ENCODE results near the gene HAUS7.

DNA sequence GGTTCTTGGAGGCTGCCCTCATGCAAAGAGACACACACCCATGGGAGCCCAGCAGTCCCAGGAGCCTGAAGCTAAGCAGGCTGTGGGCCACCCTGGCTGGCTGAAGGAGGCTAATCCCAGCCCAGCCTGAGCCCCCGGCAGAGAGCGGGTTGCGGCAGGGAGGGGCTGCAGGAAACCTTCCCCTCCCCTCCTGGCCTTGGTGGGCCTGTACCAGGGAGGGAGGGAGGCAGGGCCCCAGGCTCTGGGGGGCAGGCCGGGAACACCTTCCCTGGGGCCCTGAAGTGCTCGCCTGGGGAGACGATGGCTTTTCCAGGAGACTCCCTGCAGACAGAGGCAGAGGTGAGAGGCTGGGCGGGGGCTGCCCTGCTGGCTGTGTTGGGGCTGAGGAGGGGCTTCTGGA is 28.1 kb upstream of the HAUS7 start:
- TF ChIP-seq SUZ12 (IDR thresholded peaks at IDR 0.05): no peak
- TF ChIP-seq ARNT (IDR thresholded peaks at IDR 0.05): no peak
- TF ChIP-seq FOXM1 (IDR thresholded peaks at IDR 0.05; ENCODE audit: borderline replicate concordance): no peak
- no peak for TF ChIP-seq HDGF (IDR thresholded peaks at IDR 0.05; ENCODE audit: borderline replicate concordance)
- TF ChIP-seq ELF4 (IDR thresholded peaks at IDR 0.05): no peak

Measured in HEK293T (cell line).